22Rv1 (cell line): Measurements from ENCODE around the gene EVL.

ENCODE experiments used
- CTCF ChIP-seq: fragments of 450-650 bp; IDR thresholded peaks from 2 replicates; pipeline ENCODE4 v1.5.1; 2017; ENCODE audit warnings: mild to moderate bottlenecking
- ZFX ChIP-seq: fragments of 450-650 bp; IDR thresholded peaks from 2 replicates; pipeline ENCODE4 v1.6.1; 2017; ENCODE audit warnings: antibody characterized with exemption, borderline replicate concordance

- TF ChIP-seq CTCF: no peak
- TF ChIP-seq ZFX: no peak
Observed at GRCh38 chr14:100168506-100168905, 103.3 kb downstream of the EVL start.
